ENCODE results near the gene ANKRD39. TPM values are rescaled to one million over a fixed set of nuclear protein-coding genes. Genes with fewer than 3 reads are reported as not detected.
A peak's percentile ranks its signal among the peaks of the same experiment; 100 is the strongest.

Gene ANKRD39
- total RNA-seq, 1 donor: 5.1 TPM

- H2AFZ ChIP-seq (ENCODE audit: low read length): no peak overlapping the region
- no peak overlapping the region for H3K27ac ChIP-seq (ENCODE audit: low read depth, low read length)
- no peak for DNase-seq (ENCODE audit: insufficient read length, low spot score, missing footprints)
- H3K4me3 ChIP-seq (ENCODE audit: insufficient read depth, low read length): no peak overlapping the region
- no peaks in the 10 kb centered on the region for H4K20me1 ChIP-seq (ENCODE audit: insufficient read depth, low read length)
- no peaks in the 10 kb centered on the region for H3K9me3 ChIP-seq (ENCODE audit: low read depth, low read length)
- H3K4me2 ChIP-seq (ENCODE audit: insufficient read depth, low read length): no peak overlapping the region
- H3K4me1 ChIP-seq (ENCODE audit: insufficient read depth, low read length): peaks cover 46% of the 10 kb centered on the region
- no peak for TF ChIP-seq CTCF (IDR thresholded peaks at IDR 0.05; ENCODE audit: extremely low read depth, low read depth, low read length)
- no peaks in the 10 kb centered on the region for H3K27me3 ChIP-seq (ENCODE audit: insufficient read depth, low read length)
- no peaks in the 10 kb centered on the region for H3K36me3 ChIP-seq (ENCODE audit: insufficient read depth, low read length)
- H3K79me2 ChIP-seq (ENCODE audit: insufficient read depth, low read length): no peaks in the 10 kb centered on the region
Measured at GRCh38 chr2:96874198-96874831, 16.5 kb upstream of the ANKRD39 start.

- Histone ChIP-seq H3K36me3 (ENCODE audit: insufficient read depth, low read length) (no peaks in the 10 kb centered on the region), H3K27me3 (ENCODE audit: insufficient read depth, low read length) (no peaks in the 10 kb centered on the region)
- TF ChIP-seq CTCF (IDR thresholded peaks at IDR 0.05; ENCODE audit: extremely low read depth, low read depth, low read length): no peak
Measured at GRCh38 chr2:96873651-96874096, 15.9 kb upstream of the ANKRD39 start.

GRCh38 chr2:96872591-96873349 lies 15.0 kb upstream of the ANKRD39 start:
- Histone ChIP-seq H3K27me3 (ENCODE audit: insufficient read depth, low read length) (no peaks in the 10 kb centered on the region), H3K4me2 (ENCODE audit: insufficient read depth, low read length) (peak overlapping the region; percentile 2), H3K36me3 (ENCODE audit: insufficient read depth, low read length) (no peaks in the 10 kb centered on the region), H3K79me2 (ENCODE audit: insufficient read depth, low read length) (peaks cover 10% of the 10 kb centered on the region), H3K4me1 (ENCODE audit: insufficient read depth, low read length) (peaks cover 50% of the 10 kb centered on the region), H3K9me3 (ENCODE audit: low read depth, low read length) (no peaks in the 10 kb centered on the region), H3K4me3 (ENCODE audit: insufficient read depth, low read length) (no peak overlapping the region), H4K20me1 (ENCODE audit: insufficient read depth, low read length) (peaks cover 5% of the 10 kb centered on the region), H2AFZ (ENCODE audit: low read length) (no peak overlapping the region), H3K27ac (ENCODE audit: low read depth, low read length) (no peak overlapping the region)
- peak; percentile 81 for DNase-seq (ENCODE audit: insufficient read length, low spot score, missing footprints)
- no peak for TF ChIP-seq CTCF (IDR thresholded peaks at IDR 0.05; ENCODE audit: extremely low read depth, low read depth, low read length)

More at GRCh38 chr2:96873651-96874096, 15.9 kb upstream of the ANKRD39 start:
- no peak for DNase-seq (ENCODE audit: insufficient read length, low spot score, missing footprints)
- Histone ChIP-seq H3K9me3 (ENCODE audit: low read depth, low read length) (no peaks in the 10 kb centered on the region), H3K79me2 (ENCODE audit: insufficient read depth, low read length) (peaks cover 1% of the 10 kb centered on the region), H3K4me3 (ENCODE audit: insufficient read depth, low read length) (no peak overlapping the region), H3K4me2 (ENCODE audit: insufficient read depth, low read length) (peak overlapping the region; percentile 2), H3K4me1 (ENCODE audit: insufficient read depth, low read length) (peaks cover 46% of the 10 kb centered on the region), H3K27ac (ENCODE audit: low read depth, low read length) (no peak overlapping the region), H4K20me1 (ENCODE audit: insufficient read depth, low read length) (no peaks in the 10 kb centered on the region), H2AFZ (ENCODE audit: low read length) (no peak overlapping the region)

GRCh38 chr2:96870626-96871255 lies 12.9 kb upstream of the ANKRD39 start:
- DNase-seq (ENCODE audit: insufficient read length, low spot score, missing footprints): peak; percentile 72
- peak overlapping the region; percentile 80 for H3K4me2 ChIP-seq (ENCODE audit: insufficient read depth, low read length)
- no peak for TF ChIP-seq CTCF (IDR thresholded peaks at IDR 0.05; ENCODE audit: extremely low read depth, low read depth, low read length)

More at GRCh38 chr2:96870626-96871255, 12.9 kb upstream of the ANKRD39 start:
- Histone ChIP-seq H3K9me3 (ENCODE audit: low read depth, low read length) (no peaks in the 10 kb centered on the region), H4K20me1 (ENCODE audit: insufficient read depth, low read length) (peaks cover 25% of the 10 kb centered on the region), H3K4me3 (ENCODE audit: insufficient read depth, low read length) (peak overlapping the region; percentile 88), H2AFZ (ENCODE audit: low read length) (peak overlapping the region; percentile 72), H3K4me1 (ENCODE audit: insufficient read depth, low read length) (peaks cover 39% of the 10 kb centered on the region), H3K36me3 (ENCODE audit: insufficient read depth, low read length) (peaks cover 10% of the 10 kb centered on the region), H3K79me2 (ENCODE audit: insufficient read depth, low read length) (peaks cover 31% of the 10 kb centered on the region), H3K27me3 (ENCODE audit: insufficient read depth, low read length) (no peaks in the 10 kb centered on the region), H3K27ac (ENCODE audit: low read depth, low read length) (peak overlapping the region; percentile 61)

All from osteoblast (primary cell).